GM12878 (cell line): ENCODE measurements around the gene NSMCE1. TPM values are rescaled to one million over a fixed set of nuclear protein-coding genes. Genes with fewer than 3 reads are reported as not detected.
A peak's percentile ranks its signal among the peaks of the same experiment; 100 is the strongest.

ENCODE experiments used
- ATF7 ChIP-seq: fragments of 450-650 bp; IDR thresholded peaks from 2 replicates; pipeline ENCODE4 v1.6.1; 2016; ENCODE audit warnings: low read depth, mild to moderate bottlenecking
- BCL11A ChIP-seq: IDR thresholded peaks from 2 replicates; pipeline ENCODE4 v1.6.1; 2011; ENCODE audit warnings: low read depth, low read length
- CBX5 ChIP-seq: sonication (generic); IDR thresholded peaks from 2 replicates; pipeline ENCODE4 v1.6.1; 2016; ENCODE audit warnings: low read depth, moderate library complexity, mild to moderate bottlenecking, inconsistent platforms
- CHD2 ChIP-seq: IDR thresholded peaks from 2 replicates; pipeline ENCODE4 v1.6.1; 2011; ENCODE audit warnings: low read depth, low read length, improper control_type of control experiment, borderline replicate concordance
- GABPA ChIP-seq: IDR thresholded peaks from 2 replicates; pipeline ENCODE4 v1.6.1; 2014; ENCODE audit warnings: antibody characterized with exemption, low read depth, mild to moderate bottlenecking, inconsistent platforms
- NFYB ChIP-seq: IDR thresholded peaks from 2 replicates; pipeline ENCODE4 v1.6.1; 2011; ENCODE audit warnings: low read depth, mild to moderate bottlenecking, low read length, improper control_type of control experiment, moderate library complexity; ENCODE audit not compliant: insufficient read depth
- SMAD1 ChIP-seq: fragments of 450-650 bp; IDR thresholded peaks from 2 replicates; pipeline ENCODE4 v1.6.1; 2018; ENCODE audit warnings: mild to moderate bottlenecking, low read depth; ENCODE audit not compliant: partially characterized antibody
- SPI1 ChIP-seq: IDR thresholded peaks from 2 replicates; pipeline ENCODE4 v1.6.1; 2011; ENCODE audit warnings: low read depth, mild to moderate bottlenecking, low read length, moderate library complexity, borderline replicate concordance; ENCODE audit not compliant: insufficient read depth
- WRNIP1 ChIP-seq: IDR thresholded peaks from 2 replicates; pipeline ENCODE4 v1.6.1; 2011; ENCODE audit warnings: low read depth, low read length, improper control_type of control experiment, borderline replicate concordance
- polyA plus RNA-seq, 11 experiments: library from polyadenylated mRNA; depleted of rRNA in 4 of 11; unstranded in 6 of 11; stranded (reverse) in 5 of 11; fragments of >200 nt; fragmentation: Nextera tagmentation in 4 of 11; fragmentation: Illumina TruSeq in 1 of 11; extraction: Ambion mirVana in 4 of 11; extraction: Trizol in 1 of 11; gene quantifications; 1 replicate in 1 of 11; 2 replicates in 10 of 11; pipeline versions ENCODE4 v1.2.1 to v1.2.3, GENCODE V29; 2011 to 2016; ENCODE audit warnings: inconsistent platforms in 2 of 11, missing spikeins in 2 of 11, low read depth in 1 of 11
- total RNA-seq, 4 experiments: library from RNA; depleted of rRNA in 3 of 4; stranded (reverse); fragments of >200 nt in 3 of 4; fragmentation: Illumina TruSeq in 1 of 4; extraction: Trizol in 1 of 4; gene quantifications; 2 replicates each; pipeline versions ENCODE4 v1.2.1 to v1.2.3, GENCODE V29; 2013 to 2021
- TF ChIP-seq, protein P1 (sequence below): fragments of 450-650 bp; formaldehyde crosslinking; IDR thresholded peaks from 2 replicates; pipeline ENCODE4 v1.5.0; 2022; ENCODE audit warnings: mild to moderate bottlenecking, missing genetic modification characterization
- TF ChIP-seq, protein P2 (sequence below): fragments of 450-650 bp; IDR thresholded peaks from 2 replicates; pipeline ENCODE4 v1.6.1; 2017; ENCODE audit warnings: mild to moderate bottlenecking, low read depth, inconsistent platforms; ENCODE audit not compliant: poor library complexity, severe bottlenecking
- TF ChIP-seq, protein P3 (sequence below): fragments of 450-650 bp; IDR thresholded peaks from 2 replicates; pipeline ENCODE4 v1.6.1; 2018; ENCODE audit warnings: borderline replicate concordance, mild to moderate bottlenecking; ENCODE audit not compliant: partially characterized antibody
- TF ChIP-seq, protein P4 (sequence below): IDR thresholded peaks from 2 replicates; pipeline ENCODE4 v1.6.1; 2011; ENCODE audit warnings: low read depth, low read length, improper control_type of control experiment, borderline replicate concordance

Gene NSMCE1
- total and polyA plus RNA-seq, 10 of the 15 experiments (the other 5 are each of a cell fraction or from before 2014, with no cell fraction given), result 54.0 to 214 (median 71.4) TPM

DNA sequence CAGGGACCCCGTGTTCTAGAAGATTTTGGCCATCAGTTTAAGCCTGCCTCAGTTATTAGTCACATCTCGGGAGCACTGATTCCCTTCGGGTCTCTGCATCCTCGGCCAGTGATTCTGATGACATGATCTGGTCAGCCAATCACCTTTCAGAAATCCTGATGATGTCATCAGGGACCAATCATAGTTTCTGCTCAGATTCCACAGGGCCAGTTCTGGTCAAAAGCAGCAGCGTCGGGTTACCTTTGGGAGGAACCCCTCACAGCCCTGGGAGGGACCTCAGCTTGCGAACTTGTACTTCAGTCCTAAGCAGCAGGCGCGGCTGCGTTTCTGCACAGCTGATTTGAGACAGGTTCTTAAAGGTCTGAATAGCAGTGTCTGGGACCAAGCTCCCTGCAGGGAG, 51.3 kb downstream of the NSMCE1 start (continued):
- TF ChIP-seq, protein P1, sequence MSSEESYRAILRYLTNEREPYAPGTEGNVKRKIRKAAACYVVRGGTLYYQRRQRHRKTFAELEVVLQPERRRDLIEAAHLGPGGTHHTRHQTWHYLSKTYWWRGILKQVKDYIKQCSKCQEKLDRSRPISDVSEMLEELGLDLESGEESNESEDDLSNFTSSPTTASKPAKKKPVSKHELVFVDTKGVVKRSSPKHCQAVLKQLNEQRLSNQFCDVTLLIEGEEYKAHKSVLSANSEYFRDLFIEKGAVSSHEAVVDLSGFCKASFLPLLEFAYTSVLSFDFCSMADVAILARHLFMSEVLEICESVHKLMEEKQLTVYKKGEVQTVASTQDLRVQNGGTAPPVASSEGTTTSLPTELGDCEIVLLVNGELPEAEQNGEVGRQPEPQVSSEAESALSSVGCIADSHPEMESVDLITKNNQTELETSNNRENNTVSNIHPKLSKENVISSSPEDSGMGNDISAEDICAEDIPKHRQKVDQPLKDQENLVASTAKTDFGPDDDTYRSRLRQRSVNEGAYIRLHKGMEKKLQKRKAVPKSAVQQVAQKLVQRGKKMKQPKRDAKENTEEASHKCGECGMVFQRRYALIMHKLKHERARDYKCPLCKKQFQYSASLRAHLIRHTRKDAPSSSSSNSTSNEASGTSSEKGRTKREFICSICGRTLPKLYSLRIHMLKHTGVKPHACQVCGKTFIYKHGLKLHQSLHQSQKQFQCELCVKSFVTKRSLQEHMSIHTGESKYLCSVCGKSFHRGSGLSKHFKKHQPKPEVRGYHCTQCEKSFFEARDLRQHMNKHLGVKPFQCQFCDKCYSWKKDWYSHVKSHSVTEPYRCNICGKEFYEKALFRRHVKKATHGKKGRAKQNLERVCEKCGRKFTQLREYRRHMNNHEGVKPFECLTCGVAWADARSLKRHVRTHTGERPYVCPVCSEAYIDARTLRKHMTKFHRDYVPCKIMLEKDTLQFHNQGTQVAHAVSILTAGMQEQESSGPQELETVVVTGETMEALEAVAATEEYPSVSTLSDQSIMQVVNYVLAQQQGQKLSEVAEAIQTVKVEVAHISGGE, result no peak
- TF ChIP-seq CBX5, result no peak
- no peak for TF ChIP-seq SMAD1
- TF ChIP-seq BCL11A, result no peak
- TF ChIP-seq, protein P2, sequence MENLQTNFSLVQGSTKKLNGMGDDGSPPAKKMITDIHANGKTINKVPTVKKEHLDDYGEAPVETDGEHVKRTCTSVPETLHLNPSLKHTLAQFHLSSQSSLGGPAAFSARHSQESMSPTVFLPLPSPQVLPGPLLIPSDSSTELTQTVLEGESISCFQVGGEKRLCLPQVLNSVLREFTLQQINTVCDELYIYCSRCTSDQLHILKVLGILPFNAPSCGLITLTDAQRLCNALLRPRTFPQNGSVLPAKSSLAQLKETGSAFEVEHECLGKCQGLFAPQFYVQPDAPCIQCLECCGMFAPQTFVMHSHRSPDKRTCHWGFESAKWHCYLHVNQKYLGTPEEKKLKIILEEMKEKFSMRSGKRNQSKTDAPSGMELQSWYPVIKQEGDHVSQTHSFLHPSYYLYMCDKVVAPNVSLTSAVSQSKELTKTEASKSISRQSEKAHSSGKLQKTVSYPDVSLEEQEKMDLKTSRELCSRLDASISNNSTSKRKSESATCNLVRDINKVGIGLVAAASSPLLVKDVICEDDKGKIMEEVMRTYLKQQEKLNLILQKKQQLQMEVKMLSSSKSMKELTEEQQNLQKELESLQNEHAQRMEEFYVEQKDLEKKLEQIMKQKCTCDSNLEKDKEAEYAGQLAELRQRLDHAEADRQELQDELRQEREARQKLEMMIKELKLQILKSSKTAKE, result no peak
- TF ChIP-seq, protein P3, sequence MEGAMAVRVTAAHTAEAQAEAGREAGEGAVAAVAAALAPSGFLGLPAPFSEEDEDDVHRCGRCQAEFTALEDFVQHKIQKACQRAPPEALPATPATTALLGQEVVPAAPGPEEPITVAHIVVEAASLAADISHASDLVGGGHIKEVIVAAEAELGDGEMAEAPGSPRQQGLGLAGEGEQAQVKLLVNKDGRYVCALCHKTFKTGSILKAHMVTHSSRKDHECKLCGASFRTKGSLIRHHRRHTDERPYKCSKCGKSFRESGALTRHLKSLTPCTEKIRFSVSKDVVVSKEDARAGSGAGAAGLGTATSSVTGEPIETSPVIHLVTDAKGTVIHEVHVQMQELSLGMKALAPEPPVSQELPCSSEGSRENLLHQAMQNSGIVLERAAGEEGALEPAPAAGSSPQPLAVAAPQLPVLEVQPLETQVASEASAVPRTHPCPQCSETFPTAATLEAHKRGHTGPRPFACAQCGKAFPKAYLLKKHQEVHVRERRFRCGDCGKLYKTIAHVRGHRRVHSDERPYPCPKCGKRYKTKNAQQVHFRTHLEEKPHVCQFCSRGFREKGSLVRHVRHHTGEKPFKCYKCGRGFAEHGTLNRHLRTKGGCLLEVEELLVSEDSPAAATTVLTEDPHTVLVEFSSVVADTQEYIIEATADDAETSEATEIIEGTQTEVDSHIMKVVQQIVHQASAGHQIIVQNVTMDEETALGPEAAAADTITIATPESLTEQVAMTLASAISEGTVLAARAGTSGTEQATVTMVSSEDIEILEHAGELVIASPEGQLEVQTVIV, result no peak
- TF ChIP-seq ATF7, result peak; percentile 68
- TF ChIP-seq SPI1, result no peak
- no peak for TF ChIP-seq GABPA
- no peak for TF ChIP-seq CHD2
- TF ChIP-seq, protein P4, sequence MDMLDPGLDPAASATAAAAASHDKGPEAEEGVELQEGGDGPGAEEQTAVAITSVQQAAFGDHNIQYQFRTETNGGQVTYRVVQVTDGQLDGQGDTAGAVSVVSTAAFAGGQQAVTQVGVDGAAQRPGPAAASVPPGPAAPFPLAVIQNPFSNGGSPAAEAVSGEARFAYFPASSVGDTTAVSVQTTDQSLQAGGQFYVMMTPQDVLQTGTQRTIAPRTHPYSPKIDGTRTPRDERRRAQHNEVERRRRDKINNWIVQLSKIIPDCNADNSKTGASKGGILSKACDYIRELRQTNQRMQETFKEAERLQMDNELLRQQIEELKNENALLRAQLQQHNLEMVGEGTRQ, result no peak
- 0 out of 2 replicates have a peak, but pooled peaks have one; percentile 12 for TF ChIP-seq NFYB
- TF ChIP-seq WRNIP1, result no peak
- TF ChIP-seq, all 136 proteins: peak for 2
